H1 (cell line): Measurements from ENCODE around the gene TUBA1A. TPM values are rescaled to one million over a fixed set of nuclear protein-coding genes. Genes with fewer than 3 reads are reported as not detected.

Source experiments
- CTCF ChIA-PET: fragments of 300-600 bp; sonication (Branson Sonifier 250); formaldehyde crosslinking; loops from one replicate; lab custom pipeline; 2021; ENCODE audit not compliant: partially characterized antibody; lab: Charles Lee
- POLR2A ChIA-PET: fragments of 300-600 bp; sonication (Branson Sonifier 250); formaldehyde crosslinking; loops from one replicate; lab custom pipeline; 2021; ENCODE audit warnings: inconsistent platforms; ENCODE audit not compliant: partially characterized antibody; lab: Charles Lee
- DNase-seq, 2 experiments: peaks; one replicate each; pipeline versions ENCODE4 v3.0.0 to v3.0.0-alpha.2; 2010 to 2022; ENCODE audit warnings: low spot score in 2 of 2, low read depth in 1 of 2, mixed read lengths in 1 of 2
- FAIRE-seq: peaks from 2 replicates; lab custom pipeline; 2011; peaks lifted over from hg19 to GRCh38; lab: Jason Lieb, UNC
- H2AFZ ChIP-seq: 2 replicates; pipeline ENCODE4 v1.8.1; 2012; ENCODE audit warnings: low read length, inconsistent platforms
- H2AK5ac ChIP-seq: 2 replicates; pipeline ENCODE4 v1.6.1; 2013; ENCODE audit warnings: low read depth, low read length
- H2BK120ac ChIP-seq: replicated peaks from 2 replicates; pipeline ENCODE3; 2013; ENCODE audit warnings: low read depth, low read length, inconsistent platforms
- H2BK12ac ChIP-seq: 2 replicates; pipeline ENCODE4 v1.6.1; 2013; ENCODE audit warnings: low read depth, low read length
- H2BK15ac ChIP-seq: 2 replicates; pipeline ENCODE4 v1.6.1; 2013; ENCODE audit warnings: low read length
- H2BK20ac ChIP-seq: 2 replicates; pipeline ENCODE4 v1.6.1; 2013; ENCODE audit warnings: low read length
- H2BK5ac ChIP-seq: 2 replicates; pipeline ENCODE4 v1.6.1; 2013; ENCODE audit warnings: low read depth, low read length
- H3K14ac ChIP-seq: 2 replicates; pipeline ENCODE4 v1.6.1; 2013; ENCODE audit warnings: inconsistent platforms; ENCODE audit not compliant: insufficient read length
- H3K18ac ChIP-seq: 2 replicates; pipeline ENCODE4 v1.6.1; 2013; ENCODE audit warnings: low read length; ENCODE audit errors: extremely low read depth
- H3K23ac ChIP-seq: 2 replicates; pipeline ENCODE4 v1.6.1; 2013; ENCODE audit warnings: inconsistent platforms; ENCODE audit not compliant: insufficient read length
- H3K23me2 ChIP-seq: 2 replicates; pipeline ENCODE4 v1.6.1; 2013; ENCODE audit warnings: low read depth, low read length
- H3K27ac ChIP-seq: 2 replicates; pipeline ENCODE4 v1.6.1; 2011; ENCODE audit warnings: low read depth, low read length, inconsistent platforms
- H3K27me3 ChIP-seq, 4 experiments: replicated peaks in 1 of 4; 1 replicate in 1 of 4; 2 replicates in 3 of 4; pipeline versions ENCODE4 v1.6.1 to v1.8.1; 2011 to 2013; ENCODE audit warnings: low read length in 3 of 4, mild to moderate bottlenecking in 3 of 4, inconsistent platforms in 2 of 4, mixed read lengths in 2 of 4, moderate library complexity in 1 of 4; ENCODE audit not compliant: control insufficient read depth in 3 of 4, insufficient read depth in 3 of 4; ENCODE audit errors: extremely low read depth in 1 of 4
- H3K36me3 ChIP-seq, 4 experiments: 2 replicates each; pipeline versions ENCODE4 v1.6.1 to v1.8.1; 2011 to 2013; ENCODE audit warnings: mild to moderate bottlenecking in 4 of 4, low read length in 3 of 4, moderate library complexity in 2 of 4, control low read depth in 1 of 4, inconsistent platforms in 1 of 4; ENCODE audit not compliant: insufficient read depth in 4 of 4, control insufficient read depth in 2 of 4
- H3K4ac ChIP-seq: replicated peaks from 2 replicates; pipeline ENCODE3; 2013; ENCODE audit warnings: low read length, low read depth, mixed read lengths, inconsistent platforms; ENCODE audit not compliant: insufficient read length
- H3K4me1 ChIP-seq, 4 experiments: replicated peaks in 1 of 4; 1 replicate in 1 of 4; 2 replicates in 3 of 4; pipeline versions ENCODE4 v1.6.1 to v1.8.1; 2011 to 2013; ENCODE audit warnings: low read length in 3 of 4, inconsistent platforms in 2 of 4, mixed read lengths in 1 of 4; ENCODE audit not compliant: insufficient read depth in 4 of 4, control insufficient read depth in 3 of 4
- H3K4me2 ChIP-seq, 2 experiments: 2 replicates each; pipeline versions ENCODE4 v1.6.1 to v1.8.1; 2011 to 2013; ENCODE audit warnings: low read depth in 2 of 2, low read length in 2 of 2, control low read depth in 1 of 2, inconsistent platforms in 1 of 2, mild to moderate bottlenecking in 1 of 2; ENCODE audit not compliant: insufficient read depth in 1 of 2
- H3K4me3 ChIP-seq, 4 experiments: fragments of 200-600, 300-600 bp in 1 of 4; sonication (generic), shearing (Covaris generic), sonication (Bioruptor Twin) in 1 of 4; 2 replicates each; pipeline versions ENCODE4 v1.5.1 to v1.8.1; 2011 to 2016; ENCODE audit warnings: low read length in 4 of 4, low read depth in 3 of 4, control low read depth in 2 of 4, inconsistent platforms in 2 of 4, mild to moderate bottlenecking in 2 of 4, mixed read lengths in 1 of 4, moderate library complexity in 1 of 4; ENCODE audit not compliant: insufficient read depth in 2 of 4; ENCODE audit errors: extremely low read depth in 1 of 4
- H3K56ac ChIP-seq: replicated peaks from 2 replicates; pipeline ENCODE3; 2013; ENCODE audit warnings: low read depth, mild to moderate bottlenecking, mixed read lengths, low read length, inconsistent platforms; ENCODE audit not compliant: insufficient read length
- H3K79me1 ChIP-seq: 2 replicates; pipeline ENCODE4 v1.6.1; 2013; ENCODE audit warnings: low read depth, low read length, control low read depth
- H3K79me2 ChIP-seq, 2 experiments: 2 replicates each; pipeline versions ENCODE4 v1.6.1 to v1.8.1; 2012 to 2013; ENCODE audit warnings: low read length in 2 of 2, mild to moderate bottlenecking in 2 of 2, inconsistent platforms in 1 of 2; ENCODE audit not compliant: insufficient read depth in 2 of 2, control insufficient read depth in 1 of 2
- H3K9ac ChIP-seq, 4 experiments: replicated peaks in 1 of 4; 1 replicate in 1 of 4; 2 replicates in 3 of 4; pipeline versions ENCODE4 v1.6.1 to v1.8.1; 2011 to 2013; ENCODE audit warnings: low read depth in 3 of 4, low read length in 3 of 4, control low read depth in 2 of 4, mild to moderate bottlenecking in 2 of 4, moderate library complexity in 2 of 4, inconsistent platforms in 1 of 4; ENCODE audit errors: extremely low read depth in 1 of 4
- H3K9me3 ChIP-seq, 2 experiments: 2 replicates each; pipeline versions ENCODE4 v1.6.1 to v1.8.1; 2012 to 2013; ENCODE audit warnings: mild to moderate bottlenecking in 2 of 2, moderate library complexity in 2 of 2, control low read depth in 1 of 2, inconsistent platforms in 1 of 2, low read depth in 1 of 2, low read length in 1 of 2, mixed read lengths in 1 of 2; ENCODE audit not compliant: insufficient read depth in 2 of 2
- H4K20me1 ChIP-seq, 2 experiments: replicated peaks in 1 of 2; 2 replicates each; pipeline versions ENCODE3 to v1.8.1; 2011 to 2013; ENCODE audit warnings: inconsistent platforms in 2 of 2, low read length in 2 of 2, mild to moderate bottlenecking in 1 of 2; ENCODE audit not compliant: insufficient read depth in 2 of 2, control insufficient read depth in 1 of 2
- H4K5ac ChIP-seq: 2 replicates; pipeline ENCODE4 v1.6.1; 2013; ENCODE audit warnings: low read length, low read depth, mixed read lengths, inconsistent platforms; ENCODE audit not compliant: insufficient read length
- H4K8ac ChIP-seq: 2 replicates; pipeline ENCODE4 v1.8.0; 2013; ENCODE audit warnings: mild to moderate bottlenecking, moderate library complexity, low read length, inconsistent platforms; ENCODE audit not compliant: insufficient read depth; ENCODE audit errors: extremely low read depth
- H4K91ac ChIP-seq: replicated peaks from 2 replicates; pipeline ENCODE3; 2013; ENCODE audit warnings: low read length, mixed read lengths, inconsistent platforms; ENCODE audit not compliant: insufficient read length
- ATF3 ChIP-seq: IDR thresholded peaks from 2 replicates; pipeline ENCODE4 v1.6.1; 2011; ENCODE audit warnings: low read depth, mild to moderate bottlenecking, low read length; ENCODE audit not compliant: insufficient read depth
- BRCA1 ChIP-seq: IDR thresholded peaks from 2 replicates; pipeline ENCODE4 v1.6.1; 2012; ENCODE audit warnings: low read depth, low read length, improper control_type of control experiment
- CREB1 ChIP-seq: IDR thresholded peaks from 2 replicates; pipeline ENCODE4 v1.6.1; 2012; ENCODE audit warnings: inconsistent platforms
- E2F6 ChIP-seq: IDR thresholded peaks from 2 replicates; pipeline ENCODE4 v1.6.1; 2012; ENCODE audit warnings: inconsistent platforms
- EZH2 ChIP-seq: fragments of 200-600 bp; sonication (generic); IDR thresholded peaks from 2 replicates; pipeline ENCODE4 v1.7.1; 2012; ENCODE audit warnings: low read depth, mild to moderate bottlenecking, moderate library complexity, low read length, inconsistent platforms; ENCODE audit not compliant: severe bottlenecking
- HDAC6 ChIP-seq: IDR thresholded peaks from one replicate; pipeline ENCODE4 v1.7.1; 2012; ENCODE audit warnings: low read depth, mild to moderate bottlenecking, inconsistent platforms, low read length, moderate library complexity
- KDM5A ChIP-seq: fragments of 200-600 bp; IDR thresholded peaks from 2 replicates; pipeline ENCODE4 v1.7.1; 2012; ENCODE audit warnings: mild to moderate bottlenecking, low read length, inconsistent platforms, mixed read lengths
- PHF8 ChIP-seq: fragments of 200-600 bp; sonication (generic); conservative IDR thresholded peaks from 2 replicates; pipeline ENCODE4 v1.7.1; 2012; ENCODE audit warnings: low read depth, mild to moderate bottlenecking, inconsistent platforms, low read length, moderate library complexity
- POLR2A ChIP-seq, 2 experiments: IDR thresholded peaks; 1 replicate in 1 of 2; 2 replicates in 1 of 2; pipeline ENCODE4 v1.6.1; 2011; ENCODE audit warnings: low read depth in 2 of 2, low read length in 2 of 2, mild to moderate bottlenecking in 2 of 2; ENCODE audit errors: control extremely low read depth in 1 of 2
- POLR2AphosphoS5 ChIP-seq: IDR thresholded peaks from 2 replicates; pipeline ENCODE4 v1.6.1; 2011; ENCODE audit warnings: low read depth, low read length
- RFX5 ChIP-seq: IDR thresholded peaks from 2 replicates; pipeline ENCODE4 v1.6.1; 2011; ENCODE audit warnings: low read depth, low read length, improper control_type of control experiment, borderline replicate concordance
- SIRT6 ChIP-seq: IDR thresholded peaks from one replicate; pipeline ENCODE4 v1.7.1; 2012; ENCODE audit warnings: low read length, inconsistent platforms
- SIX5 ChIP-seq: IDR thresholded peaks from 2 replicates; pipeline ENCODE4 v1.6.1; 2011; ENCODE audit warnings: mild to moderate bottlenecking, low read depth, low read length
- SRF ChIP-seq: IDR thresholded peaks from 2 replicates; pipeline ENCODE4 v1.6.1; 2011; ENCODE audit warnings: mild to moderate bottlenecking, low read depth, low read length, moderate library complexity
- TCF12 ChIP-seq: IDR thresholded peaks from 2 replicates; pipeline ENCODE4 v1.6.1; 2011; ENCODE audit warnings: low read depth, mild to moderate bottlenecking, low read length
- WGBS, 2 experiments: shearing (Covaris generic) in 1 of 2; methylation state at CpG; one replicate each; pipeline versions ENCODE4 v1.1.6 to v1.1.7; 2013 to 2015; ENCODE audit warnings: low lambda C conversion rate in 2 of 2, mixed read lengths in 2 of 2, inconsistent platforms in 1 of 2, low coverage in 1 of 2, missing lambda C conversion rate in 1 of 2; ENCODE audit not compliant: insufficient replicate concordance in 2 of 2, insufficient coverage in 1 of 2, insufficient read length in 1 of 2; ENCODE audit errors: extremely low coverage in 1 of 2, missing lambda C conversion rate in 1 of 2; 5-methylcytosine and 5-hydroxymethylcytosine counted together
- polyA plus RNA-seq, 7 experiments: library from polyadenylated mRNA; depleted of rRNA in 3 of 7; stranded (reverse) in 5 of 7; unstranded in 2 of 7; fragments of >200 nt in 5 of 7; fragments of 200-250 nt in 2 of 7; gene quantifications; 1 replicate in 5 of 7; 2 replicates in 1 of 7; 4 replicates in 1 of 7; pipeline versions ENCODE4 v1.2.1 to v1.2.3, GENCODE V29; 2011 to 2013; ENCODE audit warnings: missing spikeins in 2 of 7, mixed read lengths in 2 of 7
- total RNA-seq: library from RNA; stranded (reverse); fragmentation: NEBNext Ultra II Directional; extraction: Animal tissue kit (Norgen Biotek cat#: 25700); gene quantifications from 2 replicates; pipeline ENCODE4 v1.2.1, GENCODE V29; 2021

TUBA1A gene
- total and polyA plus RNA-seq, 2 of the 8 experiments (the other 6 are each of a cell fraction or from before 2014, with no cell fraction given): 283 to 1,018 TPM

- 67% methylated on average over 3 of the region's 3 CpGs; no CpG with 5 or more reads in 1 of the 2 experiments for WGBS, 2 experiments
- Histone ChIP-seq H3K18ac (no peak overlapping the region), H4K5ac (no peak overlapping the region), H4K91ac (no peak overlapping the region), H3K14ac (no peak overlapping the region), H2BK15ac (no peak overlapping the region), H3K79me2 (no peaks in the 10 kb centered on the region), H3K36me3 (no peaks in the 10 kb centered on the region), H3K56ac (no peak overlapping the region), H3K27ac (no peak overlapping the region), H2BK20ac (no peak overlapping the region), H3K4me2 (no peak overlapping the region), H3K4me3 (no peak overlapping the region), H3K27me3 (no peaks in the 10 kb centered on the region), H2BK5ac (no peak overlapping the region), H2AFZ (no peak overlapping the region), H3K4me1 (no peaks in the 10 kb centered on the region), H2BK12ac (no peak overlapping the region), H2BK120ac (no peak overlapping the region), H3K79me1 (no peaks in the 10 kb centered on the region), H3K23me2 (no peaks in the 10 kb centered on the region), H2AK5ac (no peak overlapping the region), H4K8ac (no peak overlapping the region), H3K9me3 (no peaks in the 10 kb centered on the region), H4K20me1 (no peaks in the 10 kb centered on the region), H3K4ac (no peak overlapping the region), H3K23ac (no peak overlapping the region), H3K9ac (no peak overlapping the region)
- DNase-seq (no peak), FAIRE-seq (no peak)
- CTCF ChIA-PET: interaction anchor here (1.2 to 1.4 kb wide), 2 partner anchors 9 to 24 kb away, joined by 3 to 5 read pairs; no protein-coding TSS in a partner anchor
- POLR2A ChIA-PET: interaction anchor here (0.6 to 0.7 kb wide), 2 partner anchors 10 to 28 kb away, joined by 3 read pairs; no protein-coding TSS in a partner anchor
- TF ChIP-seq EZH2 (no peak), KDM5A (no peak), E2F6 (no peak), RFX5 (no peak), POLR2A (IDR thresholded peaks at IDR 0.05; ENCODE audit: control extremely low read depth in 1 of 2, low read depth in 2 of 2, low read length in 2 of 2) (no peak), CREB1 (no peak), HDAC6 (no peak), PHF8 (no peak), SIRT6 (no peak), POLR2AphosphoS5 (no peak), SRF (no peak), TCF12 (no peak), ATF3 (no peak), SIX5 (no peak), BRCA1 (no peak)
Measured at GRCh38 chr12:49154221-49154620, 34.7 kb downstream of the TUBA1A start.
